Measurements from ENCODE around the gene NUP214.
A peak's percentile ranks its signal among the peaks of the same experiment; 100 is the strongest.
"Not testable (repeated sequence)": the region's sequence is repeated elsewhere in the genome, so short reads cannot be mapped to it uniquely, and the experiment has no call there.

Gene NUP214

GRCh38 chr9:131095666-131096268 is 29.6 kb upstream of the NUP214 start:
- DNase-seq (ENCODE audit: low read depth), result no peak
- H3K4me3 ChIP-seq (ENCODE audit: low read depth, low read length), result no peak overlapping the region

DNA sequence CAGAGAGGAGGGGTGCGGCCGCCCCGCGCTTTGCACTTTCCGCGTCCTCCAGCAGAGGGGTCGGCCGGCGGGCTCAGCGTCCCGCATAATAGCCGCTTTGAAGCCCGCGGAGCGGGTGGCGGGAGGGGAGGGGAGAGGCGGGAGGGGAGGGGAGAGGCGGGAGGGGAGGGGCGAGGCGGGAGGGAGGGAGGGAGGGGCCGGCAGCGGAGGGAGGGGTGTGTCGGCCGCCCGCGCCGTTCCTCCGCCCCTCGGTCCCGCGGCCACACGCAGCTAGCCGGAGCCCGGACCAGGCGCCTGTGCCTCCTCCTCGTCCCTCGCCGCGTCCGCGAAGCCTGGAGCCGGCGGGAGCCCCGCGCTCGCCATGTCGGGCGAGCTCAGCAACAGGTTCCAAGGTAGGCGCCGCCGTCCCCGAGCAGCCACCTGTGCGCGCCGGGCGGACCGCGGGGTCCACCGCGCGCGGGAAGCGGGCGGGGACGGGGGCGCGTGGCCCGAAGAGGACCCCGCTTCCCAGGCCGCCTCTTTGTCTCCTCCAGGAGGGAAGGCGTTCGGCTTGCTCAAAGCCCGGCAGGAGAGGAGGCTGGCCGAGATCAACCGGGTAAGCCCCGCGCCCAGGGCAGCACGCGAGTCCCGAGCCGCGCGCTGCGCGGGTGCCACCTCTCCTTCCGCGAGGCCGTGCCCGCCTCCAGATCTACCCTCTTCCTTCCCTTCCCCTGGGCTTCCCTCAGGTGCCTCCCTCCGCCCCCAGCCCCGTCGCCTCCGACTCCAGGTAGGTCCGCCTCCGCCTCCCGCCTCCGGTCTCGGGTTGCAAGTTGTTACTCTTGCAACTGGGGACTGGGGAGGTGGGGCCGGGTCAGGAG is 28.9 kb upstream of the NUP214 start, which contains the start of gene AIF1L:
TSS of gene AIF1L (plus strand) at position 263 of the 857 bp plus-strand sequence. CDS start at position 362, 99 bp downstream.
- no peak for DNase-seq (ENCODE audit: low read depth)
- peak within 1 kb of the TSS; percentile 28 for H3K4me3 ChIP-seq (ENCODE audit: low read depth, low read length)

- no peak for DNase-seq (ENCODE audit: low read depth)
- H3K4me3 ChIP-seq (ENCODE audit: low read depth, low read length), result no peak overlapping the region
Measured at GRCh38 chr9:131097126-131097947, 28.0 kb upstream of the NUP214 start.

DNA sequence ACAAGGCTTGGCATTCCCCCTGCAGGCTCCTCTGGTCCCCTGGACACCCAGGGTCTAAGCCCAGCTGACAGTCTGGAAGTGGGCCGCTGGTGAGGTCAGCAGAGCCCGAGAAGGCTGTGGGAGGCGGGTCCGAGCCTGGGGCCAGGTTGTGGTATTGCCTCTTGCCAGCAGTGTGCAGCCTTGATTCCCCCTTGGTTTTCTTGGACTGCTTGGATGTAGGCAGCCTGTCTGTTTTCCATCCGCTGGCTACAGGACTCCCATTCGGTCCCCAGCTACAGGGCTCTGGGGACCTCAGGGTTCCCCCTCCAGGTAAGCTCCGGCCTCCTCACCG is 27.5 kb upstream of the NUP214 start:
- H3K4me3 ChIP-seq (ENCODE audit: low read depth, low read length), result no peak overlapping the region
- no peak for DNase-seq (ENCODE audit: low read depth)

- H3K4me3 ChIP-seq (ENCODE audit: low read depth, low read length), result no peak overlapping the region
Measured at GRCh38 chr9:131098391-131099101, 26.8 kb upstream of the NUP214 start.

GRCh38 chr9:131099102-131099606 is 26.2 kb upstream of the NUP214 start:
- H3K4me3 ChIP-seq (ENCODE audit: low read depth, low read length), result no peak overlapping the region

More at GRCh38 chr9:131098391-131099101, 26.8 kb upstream of the NUP214 start:
- DNase-seq (ENCODE audit: low read depth), result no peak

DNA sequence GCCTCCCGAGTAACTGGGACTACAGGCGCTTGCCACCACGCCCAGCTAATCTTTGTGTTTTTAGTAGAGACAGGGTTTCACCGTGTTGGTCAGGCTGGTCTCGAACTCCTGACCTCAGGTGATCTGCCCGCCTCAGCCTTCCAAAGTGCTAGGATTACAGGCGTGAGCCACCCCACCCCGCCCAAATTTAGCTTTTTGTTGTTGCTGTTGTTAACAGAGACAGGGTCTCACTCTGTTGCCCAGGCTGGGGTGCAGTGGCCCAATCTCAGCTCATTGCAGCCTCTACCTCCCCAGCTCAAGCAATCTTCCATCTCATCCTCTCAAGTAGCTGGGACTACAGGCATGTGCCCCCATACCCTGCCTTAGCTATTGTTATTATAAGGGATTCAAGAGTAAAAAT is 25.5 kb upstream of the NUP214 start:
- not testable (repeated sequence) for DNase-seq (ENCODE audit: low read depth); H3K4me3 ChIP-seq (ENCODE audit: low read depth, low read length)

More at GRCh38 chr9:131099102-131099606, 26.2 kb upstream of the NUP214 start:
- DNase-seq (ENCODE audit: low read depth), result no peak

DNA sequence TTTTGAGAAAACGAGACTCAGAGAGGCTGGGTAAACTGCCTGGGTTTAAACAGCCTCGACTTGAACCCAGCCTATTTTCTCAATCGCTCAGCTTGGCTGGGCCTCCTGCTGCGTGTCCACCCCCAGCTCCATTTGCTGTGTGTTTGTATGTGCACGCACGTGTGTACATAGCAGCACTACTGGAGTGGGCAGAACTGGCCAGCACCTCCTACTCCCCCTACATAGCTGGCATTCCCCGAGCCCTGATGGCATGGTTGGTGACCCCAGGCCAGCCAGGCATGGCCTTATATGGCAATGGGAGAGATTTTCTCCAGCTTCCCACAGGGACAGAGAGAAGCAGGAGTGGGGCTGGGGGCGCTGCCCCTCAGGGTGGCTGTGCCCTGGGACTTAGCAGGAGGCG is 24.9 kb upstream of the NUP214 start:
- H3K4me3 ChIP-seq (ENCODE audit: low read depth, low read length), result no peak overlapping the region
- DNase-seq (ENCODE audit: low read depth), result no peak

GRCh38 chr9:131101207-131101964 is 24.0 kb upstream of the NUP214 start:
- H3K4me3 ChIP-seq (ENCODE audit: low read depth, low read length), result no peak overlapping the region
- no peak for DNase-seq (ENCODE audit: low read depth)

DNA sequence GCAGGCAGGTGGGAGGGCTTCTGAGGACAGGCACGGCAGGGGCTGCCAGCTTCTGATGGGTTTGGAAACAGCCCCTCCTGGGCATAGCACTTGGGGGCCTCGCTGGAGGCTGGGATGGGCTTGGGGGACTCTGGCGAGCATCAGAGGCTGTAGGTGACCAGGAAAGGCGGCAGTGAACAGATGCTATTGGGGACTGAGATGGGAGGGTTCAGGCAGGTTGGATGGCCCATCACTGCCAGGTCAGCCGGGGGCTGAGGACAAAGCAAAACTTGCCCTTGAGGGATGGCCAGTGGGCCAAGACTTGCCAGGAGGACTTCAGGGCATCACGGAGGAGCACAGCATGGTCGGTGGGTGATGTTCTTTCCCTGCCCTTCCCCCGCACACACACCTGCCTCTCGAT is 22.4 kb upstream of the NUP214 start:
- no peak overlapping the region for H3K4me3 ChIP-seq (ENCODE audit: low read depth, low read length)

GRCh38 chr9:131103535-131103934 is 21.9 kb upstream of the NUP214 start:
- H3K4me3 ChIP-seq (ENCODE audit: low read depth, low read length), result no peak overlapping the region
- no peak for DNase-seq (ENCODE audit: low read depth)

More for the DNA sequence above, 22.4 kb upstream of the NUP214 start:
- no peak for DNase-seq (ENCODE audit: low read depth)

- no peak for DNase-seq (ENCODE audit: low read depth)
- H3K4me3 ChIP-seq (ENCODE audit: low read depth, low read length), result no peak overlapping the region
Measured at GRCh38 chr9:131104016-131104740, 21.2 kb upstream of the NUP214 start.

GRCh38 chr9:131105952-131106351 is 19.4 kb upstream of the NUP214 start:
- no peak for DNase-seq (ENCODE audit: low read depth)
- H3K4me3 ChIP-seq (ENCODE audit: low read depth, low read length), result no peak overlapping the region

DNA sequence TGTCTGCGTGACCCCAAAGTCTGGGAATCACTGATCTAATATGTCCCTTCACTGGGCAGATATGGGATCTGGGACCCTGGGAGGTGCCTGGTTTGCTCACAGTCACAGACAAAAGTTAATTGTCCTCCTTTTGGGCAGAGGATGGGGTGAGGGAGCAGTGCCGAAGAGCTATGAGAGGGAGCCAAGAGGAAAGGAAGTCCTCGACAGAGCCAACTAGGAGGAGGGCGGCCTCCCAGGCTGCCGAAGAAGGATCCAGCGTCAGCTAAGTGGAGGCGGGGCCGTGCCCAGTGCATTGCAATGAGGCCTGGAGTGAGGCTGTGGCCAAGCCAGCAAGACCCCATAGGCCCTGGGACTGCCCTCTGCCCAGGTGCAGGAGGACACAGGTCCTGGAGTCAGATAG is 17.6 kb upstream of the NUP214 start:
- no peak overlapping the region for H3K4me3 ChIP-seq (ENCODE audit: low read depth, low read length)
- no peak for DNase-seq (ENCODE audit: low read depth)

GRCh38 chr9:131111186-131111853 is 14.1 kb upstream of the NUP214 start:
- no peak for DNase-seq (ENCODE audit: low read depth)
- H3K4me3 ChIP-seq (ENCODE audit: low read depth, low read length), result no peak overlapping the region

DNA sequence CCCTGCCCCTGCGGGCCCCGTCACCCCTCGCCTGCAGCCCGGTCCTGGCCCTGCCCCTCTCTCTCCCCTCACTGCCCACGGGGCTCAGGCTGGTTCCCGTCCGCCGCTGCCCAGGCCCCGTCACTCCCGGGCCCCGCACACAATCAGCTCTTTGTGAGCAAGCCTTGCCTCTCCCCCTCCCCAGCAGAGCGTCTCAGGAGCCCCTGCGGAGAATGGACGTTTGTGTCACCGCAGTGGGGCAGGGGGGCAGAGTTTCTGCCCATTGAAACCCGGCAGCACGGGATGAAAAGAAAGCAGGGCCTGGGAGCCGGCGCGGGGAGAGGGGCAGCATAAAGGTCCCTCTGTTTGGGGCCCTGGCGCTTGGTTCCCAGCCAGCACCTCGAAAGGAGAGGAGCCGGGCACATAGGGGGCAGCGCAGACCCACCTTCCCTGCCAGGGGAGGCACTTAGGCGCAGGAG is 13.5 kb upstream of the NUP214 start:
- H3K4me3 ChIP-seq (ENCODE audit: low read depth, low read length), result no peak overlapping the region
- DNase-seq (ENCODE audit: low read depth), result no peak

DNA sequence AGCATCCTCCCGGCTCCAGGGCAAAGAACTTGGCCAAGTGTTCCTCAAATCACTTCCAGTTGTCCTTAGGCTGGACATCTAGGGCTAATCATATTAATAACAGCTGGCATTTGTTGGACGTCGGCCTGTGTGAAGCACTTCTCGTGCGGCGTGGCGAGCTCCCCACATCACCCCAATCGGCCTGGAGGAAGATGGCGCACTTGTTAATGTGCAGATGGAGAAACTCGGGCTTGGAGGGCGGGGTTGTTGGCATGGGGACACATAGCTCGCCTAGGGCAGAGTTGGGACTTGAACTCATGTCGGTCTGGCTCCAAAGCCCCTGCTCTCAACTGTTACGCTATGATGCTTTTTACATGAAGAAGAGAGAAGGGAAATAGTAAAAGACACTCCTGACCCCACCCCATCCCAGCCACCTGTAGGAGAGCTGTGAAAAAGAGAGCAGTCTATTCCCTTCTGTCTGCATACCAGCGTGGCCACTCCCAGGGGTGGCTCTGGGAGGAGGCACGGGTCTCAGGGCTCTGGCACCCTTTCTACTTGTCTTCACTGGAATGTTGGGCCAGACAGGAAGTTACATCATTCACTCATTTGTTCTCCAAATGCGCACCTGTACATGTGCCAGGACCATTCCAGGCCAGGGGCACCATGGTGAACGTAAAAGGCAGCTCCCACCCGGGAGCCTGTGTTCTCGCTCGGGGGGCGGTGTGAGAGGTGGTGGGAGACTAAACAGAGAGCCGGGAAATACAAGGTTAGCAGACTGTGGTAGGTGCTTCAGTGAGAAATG is 12.8 kb upstream of the NUP214 start:
- no peak for DNase-seq (ENCODE audit: low read depth)
- H3K4me3 ChIP-seq (ENCODE audit: low read depth, low read length), result no peak overlapping the region
